ENCODE measurements around the gene NYNRIN.

DNA sequence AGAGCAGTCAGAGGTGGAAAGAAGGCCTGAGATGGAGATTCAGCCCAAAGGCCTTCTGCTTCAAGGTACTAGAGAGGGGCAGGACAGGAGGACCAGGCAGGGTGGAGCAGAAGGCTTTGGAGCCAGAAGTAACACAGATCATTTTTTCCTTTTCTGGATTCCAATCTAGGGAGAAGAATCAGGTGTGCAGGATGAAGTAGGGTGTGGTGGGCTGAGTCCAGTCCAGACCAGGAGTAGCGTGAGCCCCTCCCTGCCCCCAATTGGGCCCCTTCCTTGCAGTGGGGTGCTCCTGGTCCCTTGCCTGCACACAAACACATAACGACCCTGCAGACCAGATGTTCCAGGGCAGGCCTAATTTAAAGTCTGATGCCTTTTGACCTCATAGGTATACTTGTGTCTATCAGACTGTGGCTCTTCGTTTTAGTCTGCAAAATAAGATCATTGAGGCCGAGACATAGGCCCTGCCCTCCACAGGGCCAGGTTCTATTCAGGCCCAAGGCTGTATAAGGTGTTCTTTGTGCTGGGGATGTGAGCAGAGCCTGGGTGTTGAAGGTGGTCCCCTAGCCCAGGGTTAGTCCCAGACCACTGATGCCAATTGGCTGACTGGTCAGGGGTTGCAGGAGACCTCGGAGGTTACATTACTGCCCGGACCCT lies 1.0 kb upstream of the NYNRIN start:
- TF ChIP-seq POLR2A (IDR thresholded peaks at IDR 0.05; ENCODE audit: borderline replicate concordance, extremely low read depth, insufficient read depth, insufficient read length), result no peak
- TF ChIP-seq, protein P1, sequence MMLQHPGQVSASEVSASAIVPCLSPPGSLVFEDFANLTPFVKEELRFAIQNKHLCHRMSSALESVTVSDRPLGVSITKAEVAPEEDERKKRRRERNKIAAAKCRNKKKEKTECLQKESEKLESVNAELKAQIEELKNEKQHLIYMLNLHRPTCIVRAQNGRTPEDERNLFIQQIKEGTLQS (IDR thresholded peaks at IDR 0.05), result no peak
- no peak for TF ChIP-seq YY1 (IDR thresholded peaks at IDR 0.05; ENCODE audit: extremely low read depth, insufficient replicate concordance, low read depth, low read length)
- TF ChIP-seq, protein P2, sequence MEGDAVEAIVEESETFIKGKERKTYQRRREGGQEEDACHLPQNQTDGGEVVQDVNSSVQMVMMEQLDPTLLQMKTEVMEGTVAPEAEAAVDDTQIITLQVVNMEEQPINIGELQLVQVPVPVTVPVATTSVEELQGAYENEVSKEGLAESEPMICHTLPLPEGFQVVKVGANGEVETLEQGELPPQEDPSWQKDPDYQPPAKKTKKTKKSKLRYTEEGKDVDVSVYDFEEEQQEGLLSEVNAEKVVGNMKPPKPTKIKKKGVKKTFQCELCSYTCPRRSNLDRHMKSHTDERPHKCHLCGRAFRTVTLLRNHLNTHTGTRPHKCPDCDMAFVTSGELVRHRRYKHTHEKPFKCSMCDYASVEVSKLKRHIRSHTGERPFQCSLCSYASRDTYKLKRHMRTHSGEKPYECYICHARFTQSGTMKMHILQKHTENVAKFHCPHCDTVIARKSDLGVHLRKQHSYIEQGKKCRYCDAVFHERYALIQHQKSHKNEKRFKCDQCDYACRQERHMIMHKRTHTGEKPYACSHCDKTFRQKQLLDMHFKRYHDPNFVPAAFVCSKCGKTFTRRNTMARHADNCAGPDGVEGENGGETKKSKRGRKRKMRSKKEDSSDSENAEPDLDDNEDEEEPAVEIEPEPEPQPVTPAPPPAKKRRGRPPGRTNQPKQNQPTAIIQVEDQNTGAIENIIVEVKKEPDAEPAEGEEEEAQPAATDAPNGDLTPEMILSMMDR (IDR thresholded peaks at IDR 0.05 in 2 of 3, conservative IDR thresholded peaks at IDR 0.05 in 1 of 3; ENCODE audit: borderline replicate concordance in 1 of 3, insufficient read depth in 1 of 3, low read depth in 2 of 3, low read length in 2 of 3), result no peak
- no peak for TF ChIP-seq JUND (IDR thresholded peaks at IDR 0.05)
- TF ChIP-seq, protein P3, sequence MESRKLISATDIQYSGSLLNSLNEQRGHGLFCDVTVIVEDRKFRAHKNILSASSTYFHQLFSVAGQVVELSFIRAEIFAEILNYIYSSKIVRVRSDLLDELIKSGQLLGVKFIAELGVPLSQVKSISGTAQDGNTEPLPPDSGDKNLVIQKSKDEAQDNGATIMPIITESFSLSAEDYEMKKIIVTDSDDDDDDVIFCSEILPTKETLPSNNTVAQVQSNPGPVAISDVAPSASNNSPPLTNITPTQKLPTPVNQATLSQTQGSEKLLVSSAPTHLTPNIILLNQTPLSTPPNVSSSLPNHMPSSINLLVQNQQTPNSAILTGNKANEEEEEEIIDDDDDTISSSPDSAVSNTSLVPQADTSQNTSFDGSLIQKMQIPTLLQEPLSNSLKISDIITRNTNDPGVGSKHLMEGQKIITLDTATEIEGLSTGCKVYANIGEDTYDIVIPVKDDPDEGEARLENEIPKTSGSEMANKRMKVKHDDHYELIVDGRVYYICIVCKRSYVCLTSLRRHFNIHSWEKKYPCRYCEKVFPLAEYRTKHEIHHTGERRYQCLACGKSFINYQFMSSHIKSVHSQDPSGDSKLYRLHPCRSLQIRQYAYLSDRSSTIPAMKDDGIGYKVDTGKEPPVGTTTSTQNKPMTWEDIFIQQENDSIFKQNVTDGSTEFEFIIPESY (IDR thresholded peaks at IDR 0.05; ENCODE audit: extremely low read depth, insufficient replicate concordance, low read length), result no peak
- no peak for TF ChIP-seq ZNF274 (IDR thresholded peaks at IDR 0.05; ENCODE audit: low read depth, low read length)
- TF ChIP-seq, protein P4, sequence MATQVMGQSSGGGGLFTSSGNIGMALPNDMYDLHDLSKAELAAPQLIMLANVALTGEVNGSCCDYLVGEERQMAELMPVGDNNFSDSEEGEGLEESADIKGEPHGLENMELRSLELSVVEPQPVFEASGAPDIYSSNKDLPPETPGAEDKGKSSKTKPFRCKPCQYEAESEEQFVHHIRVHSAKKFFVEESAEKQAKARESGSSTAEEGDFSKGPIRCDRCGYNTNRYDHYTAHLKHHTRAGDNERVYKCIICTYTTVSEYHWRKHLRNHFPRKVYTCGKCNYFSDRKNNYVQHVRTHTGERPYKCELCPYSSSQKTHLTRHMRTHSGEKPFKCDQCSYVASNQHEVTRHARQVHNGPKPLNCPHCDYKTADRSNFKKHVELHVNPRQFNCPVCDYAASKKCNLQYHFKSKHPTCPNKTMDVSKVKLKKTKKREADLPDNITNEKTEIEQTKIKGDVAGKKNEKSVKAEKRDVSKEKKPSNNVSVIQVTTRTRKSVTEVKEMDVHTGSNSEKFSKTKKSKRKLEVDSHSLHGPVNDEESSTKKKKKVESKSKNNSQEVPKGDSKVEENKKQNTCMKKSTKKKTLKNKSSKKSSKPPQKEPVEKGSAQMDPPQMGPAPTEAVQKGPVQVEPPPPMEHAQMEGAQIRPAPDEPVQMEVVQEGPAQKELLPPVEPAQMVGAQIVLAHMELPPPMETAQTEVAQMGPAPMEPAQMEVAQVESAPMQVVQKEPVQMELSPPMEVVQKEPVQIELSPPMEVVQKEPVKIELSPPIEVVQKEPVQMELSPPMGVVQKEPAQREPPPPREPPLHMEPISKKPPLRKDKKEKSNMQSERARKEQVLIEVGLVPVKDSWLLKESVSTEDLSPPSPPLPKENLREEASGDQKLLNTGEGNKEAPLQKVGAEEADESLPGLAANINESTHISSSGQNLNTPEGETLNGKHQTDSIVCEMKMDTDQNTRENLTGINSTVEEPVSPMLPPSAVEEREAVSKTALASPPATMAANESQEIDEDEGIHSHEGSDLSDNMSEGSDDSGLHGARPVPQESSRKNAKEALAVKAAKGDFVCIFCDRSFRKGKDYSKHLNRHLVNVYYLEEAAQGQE (IDR thresholded peaks at IDR 0.05; ENCODE audit: low read depth), result no peak
- TF ChIP-seq CEBPB (IDR thresholded peaks at IDR 0.05; ENCODE audit: low read depth), result no peak
- no peak for TF ChIP-seq POLR2AphosphoS5 (IDR thresholded peaks at IDR 0.05; ENCODE audit: low read depth, low read length)
- no peak for TF ChIP-seq CBX3 (IDR thresholded peaks at IDR 0.05; ENCODE audit: low read depth)
- no peak for TF ChIP-seq EZH2 (IDR thresholded peaks at IDR 0.05)
- TF ChIP-seq RAD21 (IDR thresholded peaks at IDR 0.05; ENCODE audit: low read depth), result no peak

Measured in HCT116 (cell line).